Measurements from ENCODE around the gene MRPL45.
A peak's percentile ranks its signal among the peaks of the same experiment; 100 is the strongest.

The MRPL45 gene

GRCh38 chr17:38349097-38349730 is 52.2 kb downstream of the MRPL45 start:
- peak; percentile 60 for DNase-seq (ENCODE audit: low read depth)

DNA sequence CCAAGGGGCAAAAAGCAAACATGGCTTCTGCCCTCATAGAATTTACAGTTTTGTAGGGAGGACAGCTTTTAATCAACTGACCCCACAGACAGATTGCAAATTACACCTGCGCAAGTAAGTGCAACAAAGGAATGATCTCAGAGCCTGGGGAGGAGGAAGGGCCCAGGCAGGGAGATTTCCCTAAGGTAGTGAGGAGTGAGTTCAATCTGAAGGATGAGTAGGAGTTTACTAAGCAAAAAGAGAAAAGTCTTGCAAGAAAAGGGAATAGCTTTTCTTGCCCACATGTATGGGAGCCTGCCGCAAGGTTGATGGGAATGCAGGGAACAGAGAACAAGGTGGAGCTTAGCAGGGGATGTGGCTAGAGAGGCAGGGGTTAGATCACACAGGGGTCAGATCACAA is 53.1 kb downstream of the MRPL45 start:
- DNase-seq (ENCODE audit: low read depth): no peak

- DNase-seq (ENCODE audit: low read depth): peak; percentile 34
These were observed 54.6 kb downstream of the MRPL45 start, which contains the start of gene SOCS7 for GRCh38 chr17:38351412-38352222. TSS of gene SOCS7 (plus strand) at chr17:38351844. CDS start at chr17:38352053, 209 bp downstream.

DNA sequence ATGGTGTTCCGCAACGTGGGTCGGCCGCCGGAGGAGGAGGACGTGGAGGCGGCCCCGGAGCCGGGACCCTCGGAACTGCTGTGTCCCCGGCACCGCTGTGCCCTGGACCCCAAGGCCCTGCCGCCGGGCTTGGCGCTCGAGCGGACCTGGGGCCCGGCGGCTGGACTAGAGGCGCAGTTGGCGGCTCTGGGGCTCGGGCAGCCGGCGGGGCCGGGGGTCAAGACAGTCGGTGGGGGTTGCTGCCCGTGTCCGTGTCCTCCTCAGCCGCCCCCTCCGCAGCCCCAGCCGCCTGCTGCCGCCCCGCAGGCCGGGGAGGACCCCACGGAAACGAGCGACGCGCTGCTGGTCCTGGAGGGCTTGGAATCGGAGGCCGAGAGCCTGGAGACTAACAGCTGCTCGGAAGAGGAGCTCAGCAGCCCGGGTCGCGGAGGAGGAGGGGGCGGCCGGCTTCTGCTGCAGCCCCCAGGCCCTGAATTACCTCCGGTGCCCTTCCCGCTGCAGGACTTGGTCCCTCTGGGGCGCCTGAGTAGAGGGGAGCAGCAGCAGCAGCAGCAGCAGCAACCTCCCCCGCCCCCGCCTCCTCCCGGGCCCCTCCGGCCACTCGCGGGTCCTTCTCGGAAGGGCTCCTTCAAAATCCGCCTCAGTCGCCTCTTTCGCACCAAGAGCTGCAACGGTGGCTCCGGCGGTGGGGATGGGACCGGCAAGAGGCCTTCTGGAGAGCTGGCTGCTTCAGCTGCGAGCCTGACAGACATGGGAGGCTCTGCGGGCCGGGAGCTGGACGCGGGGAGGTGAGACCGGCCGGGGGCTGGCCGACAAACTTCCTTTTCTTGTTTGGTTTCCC is 55.5 kb downstream of the MRPL45 start:
- no peak for DNase-seq (ENCODE audit: low read depth)

GRCh38 chr17:38353086-38353604 is 56.2 kb downstream of the MRPL45 start:
- no peak for DNase-seq (ENCODE audit: low read depth)

- no peak for DNase-seq (ENCODE audit: low read depth)
These were observed 56.7 kb downstream of the MRPL45 start for GRCh38 chr17:38353668-38354067.

DNA sequence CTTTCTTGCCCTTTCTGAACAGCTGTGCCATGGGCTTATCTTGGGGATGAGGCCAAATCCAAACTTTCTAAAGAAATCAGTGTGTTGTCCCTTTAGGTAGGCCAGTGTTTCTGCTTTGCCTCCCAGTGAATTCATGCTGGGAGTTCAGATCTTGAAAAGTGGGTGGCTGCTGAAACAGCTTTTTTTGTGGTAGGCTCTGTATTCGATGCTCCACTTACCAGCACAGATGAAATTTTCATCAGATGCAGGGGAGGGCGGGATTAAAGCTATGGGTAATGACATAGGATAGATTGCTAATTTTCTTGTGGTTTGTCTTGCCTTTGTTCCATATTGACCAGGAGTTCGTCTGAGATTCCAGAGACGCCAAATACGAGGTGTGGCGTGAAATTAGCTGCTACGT is 57.5 kb downstream of the MRPL45 start:
- no peak for DNase-seq (ENCODE audit: low read depth)

GRCh38 chr17:38355251-38355650 is 58.3 kb downstream of the MRPL45 start:
- no peak for DNase-seq (ENCODE audit: low read depth)

GRCh38 chr17:38357486-38358123 is 60.6 kb downstream of the MRPL45 start:
- DNase-seq (ENCODE audit: low read depth): no peak

- no peak for DNase-seq (ENCODE audit: low read depth)
These were observed 61.9 kb downstream of the MRPL45 start for GRCh38 chr17:38358586-38359513.

DNA sequence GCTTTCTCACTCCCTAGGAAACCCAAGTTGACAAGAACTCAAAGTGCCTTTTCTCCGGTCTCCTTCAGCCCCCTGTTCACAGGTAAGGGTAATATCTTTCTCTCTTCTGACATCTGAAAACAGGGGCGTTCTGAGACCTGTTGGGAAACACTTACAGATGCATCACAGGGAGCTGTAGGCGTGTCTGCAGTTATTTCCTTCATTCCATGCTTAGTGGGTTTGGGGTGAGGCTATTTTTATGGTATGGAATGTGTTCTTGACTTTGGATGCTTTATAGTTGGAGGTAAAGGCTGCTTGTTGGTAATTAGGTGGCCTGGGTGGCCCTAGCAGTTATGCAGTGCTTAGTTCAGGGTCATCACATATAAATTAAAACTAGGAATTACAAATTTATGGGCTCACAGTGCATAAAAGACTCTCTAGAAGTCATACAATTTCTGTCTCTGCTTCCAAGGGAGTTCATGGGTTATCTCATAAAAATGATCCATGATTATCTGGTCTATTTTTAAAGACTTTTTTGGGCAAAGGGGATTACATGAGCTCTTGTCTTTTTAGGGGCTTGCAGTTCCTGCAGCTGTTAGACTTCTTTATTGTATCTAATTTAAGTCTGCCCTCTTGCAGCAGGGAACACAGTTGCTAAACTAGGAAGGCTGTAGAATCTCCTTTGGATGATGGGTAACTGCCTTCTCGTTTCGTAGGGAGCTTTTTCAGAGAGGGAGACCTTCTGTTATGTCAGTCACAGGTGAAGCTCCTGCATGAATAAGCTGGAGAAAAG is 64.9 kb downstream of the MRPL45 start:
- no peak for DNase-seq (ENCODE audit: low read depth)

- no peak for DNase-seq (ENCODE audit: low read depth)
These were observed 66.0 kb downstream of the MRPL45 start for GRCh38 chr17:38363016-38363415.

- DNase-seq (ENCODE audit: low read depth): no peak
These were observed 67.8 kb downstream of the MRPL45 start for GRCh38 chr17:38364741-38365140.

DNA sequence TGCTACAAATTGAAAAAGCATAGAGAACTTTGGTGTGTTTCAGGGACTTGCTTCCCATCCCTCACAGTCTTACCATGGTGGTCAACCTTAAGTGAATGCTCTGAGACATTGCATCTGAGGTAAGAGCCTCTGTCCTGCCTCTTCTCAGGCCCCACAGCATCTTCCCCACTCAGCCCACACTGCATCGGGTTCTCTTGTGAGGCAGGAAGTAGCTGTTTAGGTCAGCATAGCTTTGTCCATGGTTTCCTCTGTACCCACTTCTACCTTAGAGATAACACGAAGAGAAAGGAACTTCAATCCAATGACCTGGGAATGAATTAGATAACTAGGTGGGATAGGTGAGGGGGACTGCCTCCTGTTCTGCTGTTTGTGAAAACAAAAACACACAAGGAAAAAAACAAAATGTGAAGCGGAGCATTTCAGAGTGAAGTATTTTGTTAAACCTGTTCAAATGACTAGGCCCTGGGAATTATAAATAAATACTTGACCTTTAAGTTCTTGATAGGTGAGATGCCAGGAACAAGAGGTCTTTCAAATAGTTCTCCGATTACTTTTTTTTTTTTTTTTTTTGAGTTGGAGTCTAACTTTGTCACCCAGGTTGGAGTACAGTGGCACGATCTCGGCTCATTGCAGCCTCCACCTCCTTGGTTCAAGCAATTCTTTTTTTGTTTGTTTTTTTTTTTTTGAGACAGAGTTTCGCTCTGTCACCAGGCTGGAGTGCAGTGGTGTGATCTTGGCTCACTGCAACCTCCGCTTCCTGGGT is 72.3 kb downstream of the MRPL45 start:
- no peak for DNase-seq (ENCODE audit: low read depth)

All from non-pigmented ciliary epithelial cell (primary cell).